Measurements from ENCODE around the gene GNAZ. TPM values are rescaled to one million over a fixed set of nuclear protein-coding genes. Genes with fewer than 3 reads are reported as not detected.

Gene GNAZ
- total RNA-seq, 1 experiment from 2014 or later = 11.1 TPM

DNA sequence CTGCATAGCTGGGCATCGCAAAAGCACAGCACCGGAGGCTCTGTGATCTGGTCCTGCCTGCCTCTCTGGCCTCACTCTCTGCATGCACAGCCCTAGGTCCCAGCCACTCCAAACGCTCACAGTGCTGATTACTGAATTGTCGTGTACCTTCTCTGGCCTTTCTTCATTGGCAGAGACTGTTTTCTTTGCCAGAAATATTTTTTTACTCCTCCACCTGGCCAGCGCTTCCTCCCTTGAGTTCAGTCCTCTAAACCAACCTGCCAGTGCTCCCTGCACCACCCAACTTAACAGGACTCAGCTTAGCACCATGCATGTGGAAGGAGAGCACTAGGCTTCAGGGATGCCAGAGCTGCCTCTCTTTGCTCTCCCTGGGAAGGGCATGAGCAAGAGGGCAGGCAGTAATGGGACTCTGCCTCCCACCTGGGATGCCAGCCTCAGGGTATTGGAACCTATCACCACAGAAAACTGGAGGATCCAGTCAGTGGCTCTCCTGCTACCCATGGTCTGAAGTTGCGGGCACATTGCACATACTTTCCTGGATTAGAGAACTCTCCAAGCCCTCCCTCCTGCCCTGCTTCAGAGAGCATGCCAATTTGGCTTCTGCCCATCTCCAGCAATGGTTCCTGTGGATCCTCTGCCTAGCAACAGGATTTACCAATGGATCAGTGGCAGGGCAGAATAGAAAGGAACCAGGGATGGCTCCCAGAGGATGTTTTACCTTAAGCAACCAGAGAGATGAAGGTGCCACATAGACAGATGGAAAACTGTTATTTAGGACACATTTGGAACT is 37.0 kb upstream of the GNAZ start:
- no peaks in the 10 kb centered on the region for H4K20me1 ChIP-seq (ENCODE audit: insufficient read depth)
- no peak for ATAC-seq
- no peaks in the 10 kb centered on the region for H3K9me2 ChIP-seq (ENCODE audit: insufficient read depth)
- POLR2A ChIA-PET = no interaction called here
- BruUV-seq (replicated peaks) = no TSS peak
- CTCF ChIA-PET = no interaction called here
- H3K79me2 ChIP-seq (ENCODE audit: insufficient read depth, low read length) = no peaks in the 10 kb centered on the region
- H3K27me3 ChIP-seq (ENCODE audit: insufficient read depth, low read length) = no peaks in the 10 kb centered on the region
- H3K9me3 ChIP-seq (ENCODE audit: control insufficient read depth in 1 of 2, insufficient read depth in 1 of 2, low read depth in 1 of 2, low read length in 2 of 2) = no peaks in the 10 kb centered on the region
- intact Hi-C loops (cut with micrococcal nuclease) = no loop called here
- DNase-seq (ENCODE audit: low read depth, low spot score) = no peak
- no peaks in the 10 kb centered on the region for H3K4me1 ChIP-seq (ENCODE audit: control insufficient read depth in 1 of 2, insufficient read depth in 2 of 2, low read length in 2 of 2)
- TF ChIP-seq ZNF274 (IDR thresholded peaks at IDR 0.05; ENCODE audit: low read depth, low read length) (no peak), JUND (IDR thresholded peaks at IDR 0.05) (no peak), CTCF (IDR thresholded peaks at IDR 0.05 in 2 of 3, conservative IDR thresholded peaks at IDR 0.05 in 1 of 3; ENCODE audit: borderline replicate concordance in 1 of 3, insufficient read depth in 1 of 3, low read depth in 2 of 3, low read length in 2 of 3) (no peak), TCF7L2 (IDR thresholded peaks at IDR 0.05; ENCODE audit: borderline replicate concordance, extremely low read depth, insufficient read depth, insufficient read length) (no peak), POLR2AphosphoS5 (IDR thresholded peaks at IDR 0.05; ENCODE audit: low read depth, low read length) (no peak), SP1 (IDR thresholded peaks at IDR 0.05; ENCODE audit: low read depth) (no peak), CEBPB (IDR thresholded peaks at IDR 0.05; ENCODE audit: low read depth) (no peak)
- RAD21 ChIA-PET (ENCODE audit: low non-redundant PET in 1 of 2, low total read pairs in 2 of 2, uncharacterized antibody in 2 of 2, unreplicated experiment in 2 of 2) = no interaction called here
- no peaks in the 10 kb centered on the region for H3K36me3 ChIP-seq (ENCODE audit: control insufficient read depth in 1 of 2, insufficient read depth in 2 of 2, low read length in 2 of 2)
- H3K4me3 ChIP-seq (replicated peaks in 1 of 2; ENCODE audit: low read depth in 1 of 2, low read length in 2 of 2) = no peak overlapping the region
- no peak overlapping the region for H3K4me2 ChIP-seq (ENCODE audit: low read length)
- H3K9ac ChIP-seq (ENCODE audit: low read length) = no peak overlapping the region
- no peak overlapping the region for H2AFZ ChIP-seq (ENCODE audit: low read depth, low read length, poor library complexity, severe bottlenecking)
- no peak overlapping the region for H3K27ac ChIP-seq (ENCODE audit: low read depth, low read length)

Measured in HCT116 (cell line).